Stimulated activated naive CD4-positive, alpha-beta T cell (primary cell): Measurements from ENCODE around the gene KCTD20.
"Not testable (repeated sequence)": the region's sequence is repeated elsewhere in the genome, so short reads cannot be mapped to it uniquely, and the experiment has no call there.

ENCODE experiments used
- DNase-seq, 6 experiments: peaks; one replicate each; lab custom pipeline; 2025; lab: John Stamatoyannopoulos, UW

Gene KCTD20

DNA sequence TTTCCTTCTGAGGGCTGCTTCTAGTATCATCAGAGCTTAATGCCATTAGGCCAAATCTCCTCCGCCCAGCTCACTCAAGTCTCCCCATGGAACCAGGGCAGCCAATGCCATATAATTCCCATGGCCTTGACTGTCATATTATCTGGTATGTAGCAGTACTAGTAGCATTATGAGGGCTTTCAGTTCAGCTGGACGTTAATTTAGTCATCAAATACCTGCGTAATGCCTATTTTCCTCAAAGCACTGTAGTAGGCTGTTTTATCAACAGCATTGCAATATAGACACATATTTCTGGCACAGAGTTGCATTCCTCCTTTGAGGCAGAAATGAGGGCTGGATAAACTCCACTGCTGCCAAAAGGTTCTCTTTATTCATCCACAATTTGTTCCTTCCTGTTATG, 1.7 kb downstream of the KCTD20 start:
- no peak for DNase-seq

- DNase-seq: no peak
Measured at GRCh38 chr6:36445621-36446020, 2.8 kb downstream of the KCTD20 start.

DNA sequence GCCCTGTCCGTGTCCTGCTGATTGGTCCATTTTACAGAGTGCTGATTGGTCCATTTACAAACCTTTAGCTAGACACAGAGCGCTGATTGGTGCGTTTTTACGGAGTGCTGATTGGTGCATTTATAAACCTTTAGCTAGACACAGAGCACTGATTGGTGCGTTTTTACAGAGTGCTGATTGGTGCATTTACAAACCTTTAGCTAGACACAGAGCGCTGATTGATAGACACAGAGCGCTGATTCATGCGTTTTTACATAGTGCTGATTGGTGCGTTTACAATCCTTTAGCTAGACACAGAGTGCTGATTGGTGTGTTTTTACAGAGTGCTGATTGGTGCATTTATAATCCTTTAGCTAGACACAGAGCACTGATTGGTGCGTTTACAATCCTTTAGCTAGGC, 6.4 kb downstream of the KCTD20 start:
- DNase-seq: not testable (repeated sequence)

- not testable (repeated sequence) for DNase-seq
Measured at GRCh38 chr6:36452897-36453296, 10.1 kb downstream of the KCTD20 start.

GRCh38 chr6:36455486-36456027, 12.8 kb downstream of the KCTD20 start:
- DNase-seq: no peak

DNA sequence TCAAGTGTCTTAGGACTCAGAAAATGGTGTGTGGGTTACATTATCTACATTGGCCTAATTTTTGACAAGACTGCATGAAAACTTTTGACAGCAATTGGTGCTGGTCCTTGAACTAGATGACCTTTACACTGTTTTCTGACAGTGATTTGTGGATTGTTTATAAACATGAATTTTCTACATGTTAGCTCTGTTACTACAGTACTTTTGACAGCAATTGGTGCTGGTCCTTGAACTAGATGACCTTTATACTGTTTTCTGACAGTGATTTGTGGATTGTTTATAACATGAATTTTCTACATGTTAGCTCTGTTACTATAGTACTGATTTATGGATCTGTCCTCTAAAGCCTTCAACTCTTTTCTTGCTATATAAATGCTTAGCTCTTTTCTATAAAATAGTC, 16.7 kb downstream of the KCTD20 start:
- DNase-seq: no peak

GRCh38 chr6:36460916-36461315, 18.1 kb downstream of the KCTD20 start:
- DNase-seq: no peak

- no peak for DNase-seq
Measured at GRCh38 chr6:36461646-36462045, 18.8 kb downstream of the KCTD20 start.

DNA sequence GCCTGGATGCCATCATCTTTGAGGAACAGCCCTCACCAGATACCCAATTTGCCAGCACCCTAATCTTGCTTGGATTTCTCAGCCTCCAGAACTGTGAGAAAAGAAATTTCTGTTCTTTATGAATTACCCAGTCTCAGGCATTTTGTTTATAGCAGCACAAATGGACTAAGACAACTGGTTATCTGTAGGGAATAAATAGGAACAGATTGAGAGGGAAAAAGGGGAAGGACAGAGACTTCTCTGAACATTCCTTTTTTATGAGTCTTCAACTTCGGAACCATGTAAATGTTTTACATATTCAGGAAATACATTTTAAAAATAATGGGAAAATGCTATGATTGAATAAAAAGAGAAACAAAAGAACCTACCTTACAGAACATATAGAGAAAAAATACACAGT, 20.9 kb downstream of the KCTD20 start:
- no peak for DNase-seq

GRCh38 chr6:36464233-36464632, 21.4 kb downstream of the KCTD20 start:
- no peak for DNase-seq

DNA sequence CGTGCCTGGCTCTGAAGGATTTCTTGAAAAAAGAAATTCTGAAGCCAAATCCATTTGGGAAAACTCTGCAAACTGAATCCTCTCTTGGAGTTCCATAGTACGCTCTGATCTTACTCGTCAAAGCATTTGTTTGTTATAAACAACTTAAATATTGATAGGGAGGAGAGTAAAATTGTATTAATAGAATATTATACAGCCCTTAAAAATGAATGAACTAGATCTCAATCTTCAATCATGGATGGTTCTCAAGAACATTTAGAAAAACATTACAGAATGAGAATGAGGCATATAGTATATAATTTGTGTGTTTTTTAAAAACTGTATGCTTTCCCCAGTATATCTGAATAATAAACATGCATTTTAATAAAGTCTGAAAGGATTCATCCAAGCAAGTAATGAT, 24.8 kb downstream of the KCTD20 start:
- no peak for DNase-seq

GRCh38 chr6:36469148-36469661, 26.4 kb downstream of the KCTD20 start:
- DNase-seq: no peak

DNA sequence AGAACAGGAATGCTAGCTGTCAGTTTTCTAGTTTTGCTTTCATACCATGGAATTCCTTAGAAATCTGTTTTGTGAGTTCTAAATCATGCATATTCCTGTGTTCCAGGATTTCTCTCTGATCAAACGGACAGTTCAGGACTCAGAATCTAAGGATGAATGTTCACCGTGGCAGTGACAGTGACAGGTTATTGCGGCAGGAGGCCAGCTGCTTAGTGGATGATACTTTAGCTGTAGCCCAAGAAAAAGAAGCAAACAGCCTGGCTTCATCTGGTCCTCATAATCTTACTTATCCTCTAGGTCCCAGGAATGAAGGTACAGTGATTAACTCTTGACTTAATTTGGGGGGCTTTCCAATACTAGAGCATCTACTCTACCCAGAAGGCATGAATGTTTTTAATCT, 27.1 kb downstream of the KCTD20 start:
- DNase-seq: no peak

DNA sequence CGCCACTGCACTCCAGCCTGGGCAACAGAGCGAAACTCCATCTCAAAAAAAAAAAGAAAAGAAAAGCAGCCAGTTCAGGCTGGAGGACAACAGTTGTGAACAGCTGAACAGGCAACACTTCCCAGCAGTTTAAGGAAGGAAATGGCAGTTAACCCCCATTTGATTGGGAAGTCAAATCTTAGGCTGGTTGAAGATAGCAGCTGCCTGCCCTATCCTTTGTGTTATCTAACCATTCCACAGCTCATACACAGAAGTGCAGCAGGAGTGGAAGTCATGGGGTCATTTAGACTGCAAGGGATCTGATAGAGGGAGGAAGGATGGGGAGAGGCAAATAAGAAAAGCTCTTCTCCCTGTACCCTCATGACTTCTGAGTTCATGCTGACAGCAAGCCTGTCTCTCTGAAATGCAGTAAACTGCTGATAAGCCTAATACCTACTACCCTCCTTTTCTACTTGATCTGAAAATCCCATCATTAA, 35.3 kb downstream of the KCTD20 start:
- no peak for DNase-seq

- no peak for DNase-seq
Measured at GRCh38 chr6:36479256-36479655, 36.5 kb downstream of the KCTD20 start.

GRCh38 chr6:36483326-36483725, 40.5 kb downstream of the KCTD20 start:
- DNase-seq: not testable (repeated sequence)

DNA sequence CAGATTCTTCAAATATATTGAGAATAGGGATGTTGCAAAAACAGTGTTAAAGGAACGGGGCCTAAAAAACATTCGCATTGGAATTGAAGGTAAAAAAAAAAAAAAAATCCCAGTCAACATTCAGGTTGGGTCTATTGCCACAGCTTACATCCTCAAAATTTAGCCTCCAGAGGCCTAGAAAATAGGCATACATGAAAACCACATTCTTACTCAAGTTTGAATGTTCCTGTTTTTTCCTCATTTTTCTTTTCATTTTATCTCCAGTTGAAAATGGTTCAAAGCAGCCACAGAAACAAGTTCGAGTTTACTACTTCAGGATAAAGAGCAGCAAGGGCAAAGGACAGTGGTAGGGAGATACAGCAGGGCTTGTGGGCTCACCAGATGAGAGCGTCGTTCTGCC, 41.9 kb downstream of the KCTD20 start:
- DNase-seq: no peak

GRCh38 chr6:36487698-36488097, 44.9 kb downstream of the KCTD20 start:
- no peak for DNase-seq

DNA sequence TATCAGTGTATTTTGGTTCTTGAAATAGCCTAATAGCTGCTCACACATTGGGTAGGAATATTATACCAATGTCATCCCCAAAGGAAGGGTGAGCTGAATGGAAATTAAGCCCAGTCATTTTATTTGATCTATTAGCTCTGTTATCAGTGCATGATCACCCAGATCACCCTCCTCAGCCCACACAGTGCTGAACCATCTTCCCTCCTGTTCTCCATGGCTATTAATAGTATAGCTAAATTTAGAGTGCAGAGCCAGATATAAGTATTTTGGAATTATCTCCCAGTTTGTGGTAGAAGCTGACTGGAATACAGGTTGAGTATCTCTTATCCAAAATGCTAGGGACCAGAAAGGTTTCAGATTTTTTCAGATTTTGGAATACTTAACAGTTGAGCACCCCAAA, 45.4 kb downstream of the KCTD20 start:
- DNase-seq: peak in 1 of 6 experiments; percentile 36

DNA sequence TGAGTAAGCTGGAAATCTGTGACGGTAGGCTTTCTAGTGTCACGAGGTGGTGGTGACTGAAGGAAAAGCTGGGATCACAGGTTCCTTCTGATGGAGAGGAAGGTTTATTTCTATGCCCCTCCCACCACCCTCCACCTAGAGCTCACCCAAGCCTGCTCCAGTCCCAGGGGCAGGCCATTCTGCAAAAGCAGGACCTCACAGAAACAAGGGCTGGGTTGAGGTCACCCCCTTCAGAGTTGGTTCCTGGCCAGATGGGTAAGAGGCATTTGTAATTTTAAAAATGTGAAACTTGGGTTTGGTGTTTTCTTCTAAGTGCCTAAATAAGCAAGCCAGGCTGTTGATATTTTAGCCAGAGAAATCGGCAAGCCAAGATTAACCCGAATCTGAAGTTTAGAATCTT, 46.6 kb downstream of the KCTD20 start:
- DNase-seq: no peak

DNA sequence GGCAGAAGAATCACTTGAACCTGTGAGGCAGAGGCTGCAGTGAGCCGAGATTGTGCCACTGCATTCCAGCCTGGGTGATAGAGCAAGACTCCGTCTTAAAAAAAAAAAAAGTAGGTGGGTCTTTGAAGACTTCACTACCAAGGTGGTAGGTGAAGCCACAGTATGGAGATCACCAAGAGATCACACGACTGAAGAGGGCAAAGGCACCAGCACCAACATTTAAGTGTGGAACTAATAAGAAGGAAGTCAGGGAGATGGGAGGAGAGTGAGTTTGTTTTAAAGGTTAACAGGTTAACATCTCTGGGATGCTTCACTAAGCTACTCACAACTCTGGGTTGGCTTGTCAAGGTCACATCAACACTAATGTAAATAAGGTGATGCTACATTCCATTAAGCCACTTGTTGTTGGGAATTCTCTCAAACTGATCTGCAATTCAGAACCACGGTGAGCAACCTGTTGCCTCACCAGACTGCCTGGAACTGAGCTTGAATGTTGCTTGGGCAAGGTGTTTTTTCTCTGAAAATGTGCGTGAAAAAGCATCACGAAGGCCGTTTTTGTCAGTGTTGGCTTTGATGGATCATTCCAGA, 48.7 kb downstream of the KCTD20 start:
- DNase-seq: no peak

DNA sequence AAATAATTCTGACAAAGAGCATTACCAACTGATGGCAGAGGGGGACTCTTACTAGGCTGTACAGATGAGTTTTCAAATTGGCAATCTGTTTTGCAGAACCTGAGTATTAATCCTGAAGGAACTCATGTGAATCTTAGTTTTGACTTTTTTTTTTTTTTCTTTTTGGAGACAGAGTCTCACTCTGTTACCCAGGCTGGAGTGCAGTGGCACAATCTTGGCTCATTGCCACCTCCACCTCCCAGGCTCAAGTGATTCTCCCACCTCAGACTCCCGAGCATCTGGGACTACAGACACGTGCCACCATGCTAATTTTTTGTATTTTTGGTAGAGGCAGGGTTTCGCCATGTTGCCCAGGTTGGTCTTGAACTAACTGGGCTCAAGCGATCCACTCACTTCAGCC, 49.3 kb downstream of the KCTD20 start:
- DNase-seq: no peak

- no peak for DNase-seq
Measured at GRCh38 chr6:36492621-36493020, 49.8 kb downstream of the KCTD20 start.

DNA sequence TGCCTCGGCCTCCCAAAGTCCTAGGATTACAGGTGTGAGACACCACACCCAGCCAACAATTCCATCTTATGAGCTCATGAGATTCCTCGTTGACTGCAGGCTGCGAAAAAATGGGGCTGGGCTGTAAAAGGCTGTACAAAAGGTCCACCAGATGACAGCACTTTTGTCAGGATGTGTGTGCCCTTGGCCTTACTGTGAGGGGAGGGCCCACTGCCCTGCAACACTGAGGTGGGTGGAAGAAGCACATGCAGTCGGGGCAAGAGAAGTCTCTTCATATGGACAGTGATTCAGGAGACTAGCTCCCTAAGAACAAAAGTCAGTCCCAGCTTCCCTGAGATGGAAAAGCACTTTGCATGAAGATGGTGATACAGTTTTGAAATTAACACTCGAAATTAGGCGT, 50.5 kb downstream of the KCTD20 start:
- DNase-seq: no peak
